Measurements from ENCODE around the gene SDHAF2. TPM values are rescaled to one million over a fixed set of nuclear protein-coding genes. Genes with fewer than 3 reads are reported as not detected.

The SDHAF2 gene
- total RNA-seq, 1 donor from 2014 or later = 68.5 TPM

- FAIRE-seq = no peak
- DNase-seq (ENCODE audit: low spot score in 2 of 2) = no peak
Observed at GRCh38 chr11:61494381-61494961, 64.5 kb downstream of the SDHAF2 start.

- FAIRE-seq = no peak
- DNase-seq (ENCODE audit: low spot score in 2 of 2) = no peak
Observed at GRCh38 chr11:61495801-61496601, 66.1 kb downstream of the SDHAF2 start.

Small RNA genes within 50 kb of the gene (small RNA-seq; reads per million reads assigned to genes)
- gene RN7SL23P = not detected

Other genes starting within 250 kb of the SDHAF2 start
- gene PGA3, start 226.6 kb upstream of the SDHAF2 start, total RNA-seq = not detected
- gene PGA4, start 207.8 kb upstream of the SDHAF2 start, total RNA-seq = 0.82 TPM
- 0.82 TPM for gene PGA5, start 188.9 kb upstream of the SDHAF2 start, total RNA-seq
- 2.0 TPM for gene VWCE, start 134.8 kb upstream of the SDHAF2 start, total RNA-seq
- 223 TPM for gene DDB1, start 97.0 kb upstream of the SDHAF2 start, total RNA-seq
- 7.7 TPM for gene TKFC, start 96.9 kb upstream of the SDHAF2 start, total RNA-seq
- gene CYB561A3, start 68.2 kb upstream of the SDHAF2 start, total RNA-seq = 4.9 TPM
- 28.5 TPM for gene TMEM138, start 67.8 kb upstream of the SDHAF2 start, total RNA-seq
- gene TMEM216, start 37.5 kb upstream of the SDHAF2 start, total RNA-seq = 10.2 TPM
- gene CPSF7, start 149 bp upstream of the SDHAF2 start, total RNA-seq = 15.5 TPM
- 2.9 TPM for gene LRRC10B, start 78.6 kb downstream of the SDHAF2 start, total RNA-seq
- 14.7 TPM for gene SYT7, start 151.0 kb downstream of the SDHAF2 start, total RNA-seq